Fibroblast of villous mesenchyme (primary cell): ENCODE data around the gene LOC101059915.
"Not testable (repeated sequence)": the region's sequence is repeated elsewhere in the genome, so short reads cannot be mapped to it uniquely, and the experiment has no call there.

ENCODE experiments used
- DNase-seq: peaks from one replicate; pipeline ENCODE4 v3.0.0-alpha.2; 2010; ENCODE audit warnings: low read depth
- H3K4me3 ChIP-seq: 2 replicates; pipeline ENCODE4 v1.5.1; 2011; ENCODE audit warnings: low read depth, mild to moderate bottlenecking, low read length
- TF ChIP-seq, protein P1 (sequence below): IDR thresholded peaks from 2 replicates; pipeline ENCODE4 v1.5.1; 2012; ENCODE audit warnings: low read depth, mild to moderate bottlenecking, low read length; ENCODE audit not compliant: insufficient read depth

The LOC101059915 gene

DNA sequence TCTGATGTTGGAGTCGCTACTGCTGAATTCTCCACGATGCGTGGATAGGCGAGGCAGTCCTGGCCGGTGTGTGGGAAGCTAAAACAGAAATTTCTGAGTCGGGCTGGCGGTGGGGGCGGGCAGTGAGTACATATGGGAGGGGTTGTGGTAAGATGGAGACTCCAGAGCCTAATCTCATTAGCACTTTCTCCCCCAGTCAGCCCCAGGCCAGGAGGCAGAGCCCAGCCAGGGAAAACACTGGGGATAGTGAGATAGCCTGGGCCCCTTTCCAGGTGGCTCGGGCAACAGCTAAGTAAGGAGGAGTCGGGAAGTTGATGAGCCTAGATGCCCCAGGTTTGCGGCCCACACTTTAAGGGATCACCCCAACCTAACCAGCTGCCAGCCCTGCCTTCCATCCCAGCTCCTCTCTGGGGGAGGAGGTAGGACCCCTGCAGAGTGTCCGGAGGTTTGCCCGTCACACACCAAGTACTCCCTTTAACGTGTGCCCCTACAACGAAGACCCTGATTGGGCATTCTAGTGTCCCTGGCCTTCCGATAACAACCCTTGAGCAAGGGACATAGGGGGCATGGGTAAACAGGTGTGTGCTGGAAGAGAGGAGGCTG, 2.4 kb upstream of the LOC101059915 start:
- TF ChIP-seq, protein P1, sequence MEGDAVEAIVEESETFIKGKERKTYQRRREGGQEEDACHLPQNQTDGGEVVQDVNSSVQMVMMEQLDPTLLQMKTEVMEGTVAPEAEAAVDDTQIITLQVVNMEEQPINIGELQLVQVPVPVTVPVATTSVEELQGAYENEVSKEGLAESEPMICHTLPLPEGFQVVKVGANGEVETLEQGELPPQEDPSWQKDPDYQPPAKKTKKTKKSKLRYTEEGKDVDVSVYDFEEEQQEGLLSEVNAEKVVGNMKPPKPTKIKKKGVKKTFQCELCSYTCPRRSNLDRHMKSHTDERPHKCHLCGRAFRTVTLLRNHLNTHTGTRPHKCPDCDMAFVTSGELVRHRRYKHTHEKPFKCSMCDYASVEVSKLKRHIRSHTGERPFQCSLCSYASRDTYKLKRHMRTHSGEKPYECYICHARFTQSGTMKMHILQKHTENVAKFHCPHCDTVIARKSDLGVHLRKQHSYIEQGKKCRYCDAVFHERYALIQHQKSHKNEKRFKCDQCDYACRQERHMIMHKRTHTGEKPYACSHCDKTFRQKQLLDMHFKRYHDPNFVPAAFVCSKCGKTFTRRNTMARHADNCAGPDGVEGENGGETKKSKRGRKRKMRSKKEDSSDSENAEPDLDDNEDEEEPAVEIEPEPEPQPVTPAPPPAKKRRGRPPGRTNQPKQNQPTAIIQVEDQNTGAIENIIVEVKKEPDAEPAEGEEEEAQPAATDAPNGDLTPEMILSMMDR: no peak
- DNase-seq: no peak

GRCh38 chrX:71665747-71666146, 1.6 kb upstream of the LOC101059915 start:
- TF ChIP-seq, protein P1: no peak

More for the DNA sequence above, 2.4 kb upstream of the LOC101059915 start:
- H3K4me3 ChIP-seq: no peak overlapping the region

DNA sequence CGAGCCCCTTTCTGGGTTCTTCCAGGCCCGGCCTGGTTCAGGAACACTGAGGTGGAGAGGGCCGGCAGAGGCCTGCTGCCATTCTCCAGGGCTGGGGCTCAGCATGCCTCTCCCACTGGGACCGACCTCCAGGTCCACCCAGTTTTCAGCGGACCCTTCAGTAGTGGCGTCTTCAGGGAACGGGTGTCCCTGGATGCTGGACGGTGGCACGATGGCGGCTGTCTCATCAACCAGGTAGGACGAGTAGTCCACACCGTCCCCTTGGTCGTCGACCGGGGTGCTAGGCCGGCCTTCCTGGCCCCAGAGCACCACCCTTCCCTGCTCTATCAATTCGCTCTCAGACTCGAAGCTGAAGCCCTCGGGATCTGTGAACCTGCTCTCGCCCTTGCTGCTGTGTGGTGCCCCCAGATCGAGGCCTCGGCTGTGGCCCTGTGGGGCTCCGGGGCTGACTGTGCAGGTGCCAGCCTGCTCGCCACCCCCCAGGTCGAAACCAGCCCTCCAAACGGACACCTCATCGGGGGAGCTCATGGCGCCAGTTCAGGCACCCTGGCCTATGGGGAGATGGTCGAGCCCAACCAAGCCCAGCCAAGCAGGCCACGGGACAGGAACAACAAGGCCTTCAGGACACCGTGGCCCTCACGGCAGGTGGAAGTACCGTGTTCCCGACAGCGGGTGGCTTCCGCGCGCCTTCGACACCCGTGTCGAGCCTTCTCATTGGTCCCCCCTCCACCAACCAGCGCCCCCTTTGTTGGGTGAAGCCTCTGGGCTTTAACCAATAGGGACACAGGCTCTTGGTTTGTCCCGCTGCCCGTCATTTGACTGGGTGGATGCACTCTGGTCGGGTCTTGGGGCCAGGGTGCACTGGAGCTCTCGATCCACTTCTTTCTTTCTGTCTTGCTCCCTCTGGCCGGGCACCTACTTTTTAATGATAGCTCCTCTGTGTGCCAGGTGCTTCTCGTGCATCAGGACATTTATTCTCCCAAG, 814 bp upstream of the LOC101059915 start:
- no peak for DNase-seq
- TF ChIP-seq, protein P1: no peak
- no peak overlapping the region for H3K4me3 ChIP-seq

More at GRCh38 chrX:71665747-71666146, 1.6 kb upstream of the LOC101059915 start:
- no peak for DNase-seq
- H3K4me3 ChIP-seq: no peak overlapping the region

GRCh38 chrX:71668248-71668595, 876 bp downstream of the LOC101059915 start:
- TF ChIP-seq, protein P1: no peak
- no peak overlapping the region for H3K4me3 ChIP-seq
- no peak for DNase-seq

- TF ChIP-seq, protein P1: no peak
- no peak for DNase-seq
- H3K4me3 ChIP-seq: no peak overlapping the region
Measured at GRCh38 chrX:71669492-71669891, 2.1 kb downstream of the LOC101059915 start.

DNA sequence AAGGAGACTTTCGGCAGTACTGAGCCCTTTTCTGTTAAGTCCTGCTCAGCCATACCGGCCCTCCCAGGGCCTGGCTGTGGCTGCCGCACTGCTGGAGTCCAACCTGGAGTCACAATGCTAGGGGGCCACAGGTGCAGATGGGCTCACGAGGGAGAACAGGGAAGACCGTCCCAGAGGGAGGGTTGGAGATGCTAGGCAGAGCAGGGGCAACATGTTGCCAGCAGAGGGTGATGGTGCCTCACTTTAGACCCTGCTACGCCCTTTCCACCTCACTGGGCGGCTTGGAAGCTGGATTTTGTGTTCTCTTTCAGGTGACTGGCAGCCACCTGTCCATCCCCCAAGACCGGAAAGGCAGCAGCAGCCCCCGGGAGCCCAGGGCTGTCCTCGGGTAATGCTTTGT, 2.6 kb downstream of the LOC101059915 start:
- TF ChIP-seq, protein P1: peak; percentile 30
- not testable (repeated sequence) for DNase-seq, H3K4me3 ChIP-seq
